ENCODE data around the gene LIPT2.
"Not testable (repeated sequence)": the region's sequence is repeated elsewhere in the genome, so short reads cannot be mapped to it uniquely, and the experiment has no call there.

The LIPT2 gene

DNA sequence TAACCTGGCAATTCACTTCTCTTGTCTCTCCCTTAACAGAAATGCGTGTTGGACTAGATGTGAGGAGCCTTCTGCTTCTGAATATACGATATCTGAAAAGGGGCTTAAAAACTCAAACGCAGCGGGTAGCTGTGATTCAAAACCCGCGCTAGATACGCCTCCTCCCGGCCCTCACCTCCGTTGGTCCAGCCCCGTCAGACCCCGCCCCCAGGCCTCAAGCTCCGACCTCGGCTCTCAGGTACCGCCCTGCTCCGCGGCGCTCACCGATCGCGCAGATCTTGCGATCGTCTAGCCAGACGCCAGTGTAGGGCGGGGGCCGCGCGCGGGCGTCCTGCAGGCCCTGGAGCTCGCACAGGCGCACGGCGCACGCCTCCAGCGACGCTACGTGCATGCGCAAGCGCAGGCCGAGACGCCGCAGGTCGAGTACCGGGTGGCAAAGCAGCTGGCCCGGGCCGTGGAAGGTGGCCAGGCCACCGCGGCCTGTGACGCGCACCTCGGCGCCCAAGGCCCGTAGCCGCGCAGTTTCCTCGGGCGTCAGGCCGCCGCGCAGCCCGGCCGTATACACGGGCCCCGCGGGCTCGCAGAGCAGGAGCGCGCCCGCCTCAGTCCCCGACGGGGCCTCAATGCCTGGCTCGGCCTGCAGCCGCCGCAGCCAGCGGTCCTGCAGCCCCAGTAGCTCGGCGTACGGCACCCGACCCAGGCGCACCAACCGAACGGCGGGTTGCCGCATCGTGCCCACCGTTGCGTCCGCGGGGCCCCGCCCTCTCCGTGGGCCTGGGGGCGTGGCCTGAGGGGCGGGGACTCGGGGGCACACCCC lies at the start of gene LIPT2:
Gene LIPT2, minus strand, starts transcription at position 751 of the 817 bp plus-strand sequence. Its CDS starts 21 bp downstream, at position 730.
- DNase-seq = peak; percentile 99

DNA sequence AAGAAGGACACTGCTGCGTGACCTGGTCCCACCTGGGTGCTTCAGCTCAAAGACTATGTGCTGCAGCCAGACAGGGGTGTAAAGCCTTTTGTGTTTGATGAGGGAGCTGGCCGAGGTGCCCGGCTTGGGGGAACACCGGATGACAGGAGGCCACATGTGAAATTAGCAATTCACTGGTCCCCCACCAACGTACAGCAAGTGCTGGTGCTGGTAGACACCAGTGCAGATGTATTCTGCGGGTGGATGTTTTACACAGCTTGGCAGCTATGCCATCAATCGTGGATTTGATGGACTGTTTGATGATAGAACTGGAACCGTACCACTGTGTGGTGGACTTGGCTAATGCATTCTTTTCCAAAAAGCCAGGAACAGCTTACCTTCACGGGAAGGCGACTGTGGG lies 47.9 kb upstream of the LIPT2 start:
- DNase-seq = no peak

DNA sequence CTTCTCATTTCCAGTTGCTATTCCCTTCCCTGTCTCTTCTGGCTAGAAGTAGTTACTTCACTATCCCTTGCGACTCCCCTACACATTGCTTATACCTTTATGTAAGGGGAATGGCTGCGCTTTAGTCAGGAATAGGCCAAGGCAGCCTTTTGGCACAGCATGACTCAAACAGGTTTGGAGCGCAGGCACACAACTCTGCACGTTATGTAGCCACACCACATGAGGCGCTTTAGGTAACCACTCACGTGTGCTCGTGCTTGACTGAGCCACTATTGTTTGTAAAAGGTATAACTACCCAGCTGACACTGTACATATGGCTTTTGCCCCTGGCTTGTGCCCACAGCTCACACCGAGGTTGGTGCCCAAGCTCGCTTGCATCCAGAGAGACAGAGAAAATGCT lies 46.7 kb upstream of the LIPT2 start:
- no peak for DNase-seq

- no peak for DNase-seq
Measured at GRCh38 chr11:74538680-74539079, 45.2 kb upstream of the LIPT2 start.

DNA sequence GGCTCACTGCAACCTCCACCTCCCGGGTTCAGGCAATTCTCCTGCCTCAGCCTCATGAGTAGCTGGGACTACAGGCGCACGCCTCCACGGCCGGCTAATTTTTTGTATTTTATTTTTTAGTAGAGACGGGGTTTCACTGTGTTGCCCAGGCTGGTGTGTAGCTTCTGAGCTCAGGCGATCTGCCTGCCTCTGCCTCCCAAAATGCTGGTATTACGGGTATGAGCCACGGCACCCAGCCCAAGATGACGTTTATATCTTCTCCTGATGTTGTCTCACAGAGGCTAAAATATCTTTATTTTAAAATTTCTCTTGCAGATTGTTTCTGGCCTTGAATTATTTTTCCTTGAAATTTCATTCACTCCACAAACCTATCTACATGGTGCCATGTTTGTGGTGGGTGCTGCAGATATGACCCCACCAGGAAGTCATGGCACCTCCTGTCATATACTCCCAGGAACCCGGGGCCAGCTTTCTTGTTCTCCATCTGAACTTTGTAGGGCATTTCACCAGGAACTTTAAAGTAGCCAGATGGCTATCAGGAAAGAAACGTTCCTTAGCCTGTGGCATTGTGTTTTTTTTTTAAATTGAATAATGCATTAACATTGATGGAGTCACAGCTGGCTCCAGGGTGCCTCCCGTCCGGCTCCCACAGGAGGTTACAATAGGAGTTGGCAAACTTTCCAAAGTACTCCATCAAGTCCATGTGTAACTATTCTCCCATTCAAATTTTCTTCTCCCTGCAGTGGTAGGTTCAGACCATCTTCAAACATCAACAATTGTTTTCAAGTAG lies 42.0 kb upstream of the LIPT2 start:
- no peak for DNase-seq

DNA sequence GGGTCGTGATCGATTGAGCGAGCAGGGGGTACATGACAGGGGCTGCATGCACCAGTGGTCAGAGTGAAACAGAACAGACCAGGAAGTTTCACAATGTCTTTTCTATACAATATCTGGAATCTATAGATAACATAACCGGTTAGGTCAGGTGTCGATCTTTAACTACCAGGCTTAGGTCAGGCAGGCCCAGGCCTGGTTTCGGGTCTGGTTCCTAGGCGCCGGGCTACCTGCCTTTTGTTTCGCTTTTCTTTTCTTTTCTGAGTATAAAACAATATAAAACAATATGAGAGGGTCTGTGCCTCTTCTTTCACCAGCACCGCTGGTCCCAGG lies 41.4 kb upstream of the LIPT2 start:
- not testable (repeated sequence) for DNase-seq

- no peak for DNase-seq
Measured at GRCh38 chr11:74534216-74534945, 40.9 kb upstream of the LIPT2 start.

- DNase-seq = no peak
Measured at GRCh38 chr11:74533421-74533820, 39.9 kb upstream of the LIPT2 start.

GRCh38 chr11:74532501-74533246 lies 39.1 kb upstream of the LIPT2 start:
- no peak for DNase-seq

DNA sequence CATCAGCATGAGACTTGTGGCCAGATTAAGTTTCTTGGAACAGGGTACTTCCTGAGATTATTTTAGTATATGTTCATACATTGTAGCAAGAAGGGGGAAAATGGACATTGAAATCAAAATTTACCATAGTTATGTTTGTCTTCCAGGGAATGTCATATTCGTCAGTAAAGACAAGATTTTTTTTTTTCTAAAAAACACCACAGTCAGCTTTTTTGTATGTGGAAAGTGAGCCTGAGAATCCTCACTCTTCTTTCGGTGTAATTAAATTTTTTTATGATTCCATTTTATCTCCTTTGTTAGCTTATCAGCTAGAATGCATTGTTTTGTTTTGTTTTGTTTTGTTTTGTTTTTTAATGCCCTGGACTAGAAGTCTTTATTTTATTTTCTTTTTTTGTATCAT lies 31.5 kb upstream of the LIPT2 start:
- DNase-seq = no peak

DNA sequence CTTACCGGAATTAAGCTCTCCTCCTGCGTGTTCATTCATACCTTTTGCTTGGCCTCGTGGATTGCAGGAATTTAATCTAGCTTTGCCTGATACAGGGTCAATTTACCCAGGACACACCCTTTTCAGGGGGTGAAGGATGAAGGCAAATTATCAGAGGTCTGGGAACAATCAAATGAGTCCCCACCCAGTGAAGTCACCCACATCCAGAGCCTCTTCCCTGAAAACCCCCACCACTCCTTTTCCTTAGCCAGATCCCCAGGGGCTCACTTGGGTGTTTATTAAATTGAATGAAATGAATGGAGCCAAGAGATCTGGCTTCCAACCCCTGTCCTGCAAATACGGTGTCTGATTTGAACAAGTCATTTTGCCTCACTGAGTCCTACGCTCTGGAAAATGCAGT lies 31.0 kb upstream of the LIPT2 start:
- DNase-seq = no peak

DNA sequence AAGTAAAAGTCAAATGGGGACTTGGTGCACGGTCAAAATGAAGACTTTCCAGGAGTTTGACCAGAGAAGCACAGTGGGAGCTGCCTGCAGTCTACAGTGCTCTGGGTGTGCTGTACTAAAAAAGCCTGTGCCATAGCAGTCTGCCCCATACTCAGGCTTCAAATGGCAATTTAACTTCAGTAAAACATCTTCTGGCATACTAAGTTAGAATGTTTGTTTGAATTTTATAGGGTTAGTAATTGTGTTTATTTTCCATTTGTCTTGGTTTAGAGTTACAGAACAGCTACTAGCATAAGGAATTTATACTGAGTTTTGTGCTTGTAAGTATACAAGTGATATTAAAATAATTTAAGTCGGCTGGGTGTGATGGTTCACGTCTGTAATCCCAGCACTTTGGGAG lies 29.3 kb upstream of the LIPT2 start:
- DNase-seq = no peak

DNA sequence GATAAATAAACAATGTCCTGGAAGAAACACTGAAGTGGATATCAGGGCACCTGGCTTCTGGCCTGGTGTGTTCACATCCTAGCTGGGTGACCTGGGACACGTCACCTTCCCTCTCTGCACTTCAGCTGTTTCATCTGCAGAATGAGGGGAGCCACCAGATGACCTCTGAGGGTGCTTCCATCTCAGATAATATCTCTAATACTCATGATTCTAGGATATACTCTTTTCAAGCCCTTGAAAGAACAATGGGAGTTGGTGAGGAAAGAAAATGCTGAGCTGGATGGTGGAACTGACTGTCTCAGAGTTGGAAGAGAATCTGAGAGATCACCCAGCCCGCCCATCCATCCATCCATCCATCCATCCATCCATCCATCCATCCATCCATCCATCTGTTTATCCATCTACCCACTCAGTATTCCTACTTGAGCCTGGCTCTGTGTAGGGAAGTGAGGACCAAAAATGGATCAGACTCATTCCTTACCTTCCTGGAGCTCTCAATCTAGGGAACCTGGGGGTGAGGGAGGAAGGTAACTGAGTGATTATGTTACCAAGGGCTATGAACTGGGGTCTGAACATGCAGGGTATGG lies 28.2 kb upstream of the LIPT2 start:
- no peak for DNase-seq

- DNase-seq = no peak
Measured at GRCh38 chr11:74520927-74521665, 27.6 kb upstream of the LIPT2 start.

DNA sequence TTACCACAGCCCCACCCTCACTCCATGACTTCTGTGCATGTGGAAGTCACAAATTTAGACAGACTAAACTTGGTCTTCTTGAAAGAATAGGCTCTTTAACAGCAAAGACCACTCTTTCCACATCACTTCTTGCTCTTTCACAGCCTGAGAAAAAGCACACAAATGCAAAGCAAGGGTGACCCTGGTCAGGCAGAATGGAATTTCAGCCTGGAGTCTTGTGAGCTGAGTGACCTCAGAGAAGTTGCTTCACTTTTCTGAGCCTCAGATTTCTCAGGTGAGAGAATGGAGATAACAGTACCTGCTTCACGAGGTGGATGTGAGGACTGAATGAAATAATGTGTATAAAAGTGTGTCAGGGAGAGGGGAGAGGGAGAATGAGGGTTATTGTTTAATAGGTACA lies 26.8 kb upstream of the LIPT2 start:
- DNase-seq = no peak

DNA sequence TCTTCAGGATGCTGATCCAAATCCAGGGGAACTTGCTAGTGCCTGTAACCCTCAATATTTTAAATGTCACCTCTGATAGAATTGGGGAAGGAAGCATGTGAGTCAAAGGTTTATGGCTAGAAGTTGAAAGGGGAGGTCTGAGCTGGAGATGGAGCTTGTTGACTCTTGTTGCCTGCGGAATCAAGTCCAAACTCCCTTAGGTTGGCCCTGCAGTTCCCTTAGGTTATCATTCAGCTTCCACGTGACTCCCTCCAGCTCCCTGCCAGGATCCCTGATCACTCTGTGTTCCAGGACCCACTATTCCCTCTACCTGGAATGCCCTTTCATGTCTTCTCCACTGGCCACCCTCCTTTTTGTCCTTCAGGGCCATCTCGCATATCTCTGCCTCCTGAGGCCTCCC lies 26.2 kb upstream of the LIPT2 start:
- DNase-seq = no peak

DNA sequence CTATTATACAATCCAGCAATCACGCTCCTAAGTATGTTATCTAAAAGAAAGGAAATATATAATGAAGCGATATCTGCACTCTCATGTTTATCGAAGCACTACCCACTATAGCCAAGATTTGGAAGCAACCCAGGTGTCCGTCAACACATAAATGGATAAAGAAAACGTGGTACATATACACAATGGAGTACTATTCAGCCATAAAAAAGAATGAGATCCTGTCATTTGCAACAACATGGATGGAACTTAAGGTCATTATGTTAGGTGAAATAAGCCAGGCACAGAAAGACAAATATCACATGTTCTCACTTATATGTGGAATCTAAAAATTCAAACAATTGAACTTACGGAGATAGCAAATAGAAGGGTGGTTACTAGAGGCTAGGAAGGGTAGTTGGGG lies 24.1 kb upstream of the LIPT2 start:
- not testable (repeated sequence) for DNase-seq

GRCh38 chr11:74507582-74507981 lies 14.1 kb upstream of the LIPT2 start:
- DNase-seq = no peak

DNA sequence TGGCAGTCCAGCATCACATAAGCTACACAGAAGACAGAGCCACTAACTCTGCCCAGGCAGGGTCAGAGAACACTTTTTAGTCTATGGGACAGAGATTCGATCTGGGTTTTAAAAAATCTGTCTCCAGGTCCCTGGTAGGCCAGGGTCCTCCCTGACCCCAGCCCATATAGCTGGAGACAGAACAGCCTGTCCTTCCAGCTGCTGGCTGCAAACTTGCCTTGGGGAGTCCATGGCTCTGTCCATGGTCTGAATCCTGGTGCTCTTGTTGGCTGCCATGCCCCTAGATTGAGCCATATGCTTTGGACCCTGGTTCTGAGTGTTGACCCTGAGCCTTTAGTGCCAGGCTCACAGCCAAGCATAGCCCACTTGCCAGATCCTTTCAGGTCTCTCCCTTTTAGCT lies 13.3 kb upstream of the LIPT2 start:
- no peak for DNase-seq

DNA sequence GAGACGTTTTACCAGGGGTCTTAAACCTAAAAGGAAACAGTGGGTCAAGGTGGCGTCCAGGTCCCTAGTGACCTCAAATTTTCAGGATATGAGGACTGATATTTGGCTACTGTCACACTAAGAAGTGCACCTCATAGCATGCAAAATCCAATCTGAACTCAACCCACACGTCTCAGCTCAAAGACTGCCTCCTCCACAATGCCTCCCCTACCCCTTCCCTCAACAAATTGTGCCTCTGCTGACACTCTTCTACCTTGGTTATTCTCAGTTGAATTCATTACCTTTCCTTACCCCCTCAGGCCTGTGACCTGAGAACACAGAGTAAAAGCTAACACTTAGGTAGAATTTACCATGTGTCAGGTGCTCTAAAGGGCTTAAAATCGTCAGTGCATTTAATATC lies 12.4 kb upstream of the LIPT2 start:
- DNase-seq = no peak

DNA sequence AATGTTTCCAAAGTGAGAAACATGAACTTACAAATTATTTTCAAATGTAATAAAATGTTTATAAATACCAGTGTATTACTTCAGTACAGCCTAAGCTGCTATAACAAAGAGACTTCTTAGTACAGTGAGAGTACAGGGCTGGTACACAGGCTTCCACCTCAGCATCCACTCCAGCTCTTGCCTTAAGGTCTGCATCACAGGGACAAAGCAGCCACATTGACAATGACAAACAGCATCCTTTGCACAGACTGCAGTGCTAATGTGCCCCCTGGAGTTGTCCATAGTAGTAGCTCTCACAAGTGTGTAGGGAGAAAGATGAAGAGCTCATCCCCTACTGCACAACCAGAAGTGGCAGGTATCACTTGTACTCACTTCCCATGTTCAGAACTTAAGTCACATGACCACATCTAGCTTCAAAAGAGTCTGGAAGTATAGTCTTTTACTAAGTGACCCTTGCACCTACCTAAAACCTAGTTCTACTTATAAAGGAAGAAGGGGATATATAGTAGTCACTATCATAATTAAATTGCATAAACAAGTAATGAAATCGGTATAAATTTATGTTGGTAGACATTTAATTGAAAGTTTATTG lies 10.7 kb upstream of the LIPT2 start:
- no peak for DNase-seq

- no peak for DNase-seq
Measured at GRCh38 chr11:74494916-74495315, 1.4 kb upstream of the LIPT2 start.

Data from NCI-H345 (cell line).